Measurements from ENCODE around the gene SLC17A1.
"Not testable (repeated sequence)": the region's sequence is repeated elsewhere in the genome, so short reads cannot be mapped to it uniquely, and the experiment has no call there.

SLC17A1 gene

GRCh38 chr6:25768566-25768965 is 63.3 kb downstream of the SLC17A1 start:
- DNase-seq: no peak
- intact Hi-C loops (cut with DNase I): no loop called here

- intact Hi-C loops (cut with DNase I): no loop called here
- no peak for DNase-seq
Measured at GRCh38 chr6:25764611-25765010, 67.2 kb downstream of the SLC17A1 start.

GRCh38 chr6:25757936-25758642 is 73.8 kb downstream of the SLC17A1 start:
- intact Hi-C loops (cut with DNase I): no loop called here
- no peak for DNase-seq

GRCh38 chr6:25756382-25757363 is 75.2 kb downstream of the SLC17A1 start:
- DNase-seq: no peak
- intact Hi-C loops (cut with DNase I): no loop called here

GRCh38 chr6:25755483-25755882 is 76.4 kb downstream of the SLC17A1 start:
- intact Hi-C loops (cut with DNase I): no loop called here
- no peak for DNase-seq

GRCh38 chr6:25754535-25754934 is 77.3 kb downstream of the SLC17A1 start, which contains the start of gene SLC17A4:
SLC17A4 (plus strand) TSS chr6:25754742; CDS start chr6:25761963, 7,221 bp downstream.
- intact Hi-C loops (cut with DNase I): no loop called here
- no peak for DNase-seq

GRCh38 chr6:25753079-25753478 is 78.8 kb downstream of the SLC17A1 start:
- intact Hi-C loops (cut with DNase I): no loop called here
- no peak for DNase-seq

GRCh38 chr6:25750906-25751305 is 80.9 kb downstream of the SLC17A1 start:
- DNase-seq: no peak
- intact Hi-C loops (cut with DNase I): no loop called here

- intact Hi-C loops (cut with DNase I): no loop called here
- DNase-seq: no peak
Measured at GRCh38 chr6:25749837-25750236, 82.0 kb downstream of the SLC17A1 start.

- intact Hi-C loops (cut with DNase I); DNase-seq: not testable (repeated sequence)
Measured at GRCh38 chr6:25748601-25749517, 83.0 kb downstream of the SLC17A1 start.

GRCh38 chr6:25748049-25748448 is 83.8 kb downstream of the SLC17A1 start:
- intact Hi-C loops (cut with DNase I): no loop called here
- DNase-seq: no peak

- DNase-seq: no peak
- intact Hi-C loops (cut with DNase I): no loop called here
Measured at GRCh38 chr6:25747477-25747876, 84.4 kb downstream of the SLC17A1 start.

- no peak for DNase-seq
- intact Hi-C loops (cut with DNase I): no loop called here
Measured at GRCh38 chr6:25746968-25747367, 84.9 kb downstream of the SLC17A1 start.

- DNase-seq: no peak
- intact Hi-C loops (cut with DNase I): no loop called here
Measured at GRCh38 chr6:25745836-25746235, 86.0 kb downstream of the SLC17A1 start.

- DNase-seq: no peak
- intact Hi-C loops (cut with DNase I): no loop called here
Measured at GRCh38 chr6:25743868-25744267, 88.0 kb downstream of the SLC17A1 start.

GRCh38 chr6:25735261-25735660 is 96.6 kb downstream of the SLC17A1 start:
- intact Hi-C loops (cut with DNase I): no loop called here
- DNase-seq: no peak

Measured in posterior cingulate gyrus (tissue), 11 donors.